Adrenal gland (tissue), 12 donors: ENCODE results near the gene KIF21B. TPM values are rescaled to one million over a fixed set of nuclear protein-coding genes. Genes with fewer than 3 reads are reported as not detected.

Experiments used
- DNase-seq, 7 donors: peaks; one replicate each; pipeline ENCODE4 v3.0.0-alpha.2; 2019 to 2020
- H3K27ac ChIP-seq, 5 donors: fragments of 200-600 bp; sonication (generic) in 4 of 5; 1 replicate in 3 of 5; 2 replicates in 2 of 5; pipeline versions ENCODE4 v1.5.1 to v1.8.0; 2016 to 2020; ENCODE audit warnings: mild to moderate bottlenecking in 1 of 5
- H3K27me3 ChIP-seq: fragments of 200-600 bp; 2 replicates; pipeline ENCODE4 v1.8.0; 2021
- H3K36me3 ChIP-seq, 2 donors: fragments of 200-600 bp; replicated peaks in 1 of 2; 1 replicate in 1 of 2; 2 replicates in 1 of 2; pipeline versions ENCODE4 v1.5.1 to v1.8.0; 2018 to 2022
- H3K4me1 ChIP-seq, 2 donors: fragments of 200-600 bp; replicated peaks in 1 of 2; 1 replicate in 1 of 2; 2 replicates in 1 of 2; pipeline versions ENCODE4 v1.5.1 to v1.8.0; 2018 to 2021
- H3K4me3 ChIP-seq, 4 donors: fragments of 200-600 bp; sonication (generic) in 3 of 4; one replicate each; pipeline ENCODE4 v1.5.1; 2016 to 2018
- H3K9me3 ChIP-seq, 3 donors: fragments of 200-600 bp; sonication (generic) in 1 of 3; replicated peaks in 1 of 3; 1 replicate in 2 of 3; 2 replicates in 1 of 3; pipeline versions ENCODE4 v1.5.1 to v1.8.0; 2016 to 2021
- CTCF ChIP-seq, 6 experiments: fragments of 450-650 bp in 4 of 6; fragments of 200-600 bp in 2 of 6; sonication (generic) in 1 of 6; IDR thresholded peaks; 1 replicate in 5 of 6; 2 replicates in 1 of 6; pipeline versions ENCODE4 v1.5.1 to v1.8.0; 2016 to 2021; ENCODE audit warnings: antibody characterized with exemption in 6 of 6, mild to moderate bottlenecking in 2 of 6, moderate library complexity in 1 of 6
- POLR2A ChIP-seq, 2 donors: fragments of 450-650 bp; IDR thresholded peaks; one replicate each; pipeline ENCODE4 v1.6.1; 2017; ENCODE audit warnings: antibody characterized with exemption in 2 of 2, mild to moderate bottlenecking in 2 of 2, moderate library complexity in 1 of 2
- WGBS, 4 donors: extraction: QIAGEN DNeasy Blood & Tissue Kit in 2 of 4; methylation state at CpG; one replicate each; pipeline versions ENCODE4 v1.1.5 to v1.1.7; 2013 to 2017; 5-methylcytosine and 5-hydroxymethylcytosine counted together
- intact Hi-C, 2 donors: fragments of 100-400 bp; cut with DNase I; formaldehyde crosslinking; loops; one replicate each; pipeline versions ENCODE4 v1.14.1 to v1.15.0; 2022 to 2023
- polyA plus RNA-seq, 3 donors: library from polyadenylated mRNA; stranded (reverse); fragments of 200-250 nt in 2 of 3; fragments of 350-450 nt in 1 of 3; fragmentation: Illumina TruSeq in 1 of 3; extraction: RNeasy Lipid Tissue Mini Kit (QIAGEN cat#74804) in 1 of 3; gene quantifications; one replicate each; pipeline ENCODE4 v1.2.3, GENCODE V29; 2013 to 2014
- total RNA-seq, 9 donors: library from RNA; depleted of rRNA in 4 of 9; stranded (reverse); fragments of >200 nt in 4 of 9; fragments of 120-200 nt in 1 of 9; fragmentation: NEBNext Ultra II Directional in 1 of 9; extraction: Animal tissue kit (Norgen Biotek cat#: 25700) in 1 of 9; gene quantifications; one replicate each; pipeline versions ENCODE4 v1.1.0 to v1.2.4, GENCODE V29; 2013 to 2023
- donor health status: healthy with polysubstance abuse.
- donor health status: Bipolar disorder and iron deficiency.
- donor health status: DM: yes; HTN: yes; CAD: no.
- donor health status: DM: no; HTN: no; CAD: no.
- donor health status: DM: no; HTN: no; CAD: no.
- donor health status: DM: yes; HTN: yes; CAD: no.

Gene KIF21B
- total and polyA plus RNA-seq, 12 donors, result 0.28 to 2.8 (median 1.3) TPM

- Histone ChIP-seq H3K4me1 (no peaks in the 10 kb centered on the region), H3K36me3 (no peaks in the 10 kb centered on the region), H3K9me3 (no peaks in the 10 kb centered on the region), H3K27ac (no peak overlapping the region), H3K27me3 (no peaks in the 10 kb centered on the region), H3K4me3 (no peak overlapping the region)
- DNase-seq, result no peak
- 93 to 96% (median 95%) methylated on average over 9 of the region's 9 CpGs for WGBS, 4 donors
- intact Hi-C loops, result no loop called here
- TF ChIP-seq CTCF (IDR thresholded peaks at IDR 0.05), result no peak
- TF ChIP-seq POLR2A (IDR thresholded peaks at IDR 0.05), result no peak
These were observed 33.4 kb downstream of the KIF21B start for GRCh38 chr1:200990114-200990513.

GRCh38 chr1:200989337-200989736, 34.2 kb downstream of the KIF21B start:
- Histone ChIP-seq H3K27me3 (no peaks in the 10 kb centered on the region), H3K4me1 (no peaks in the 10 kb centered on the region), H3K27ac (no peak overlapping the region), H3K9me3 (no peaks in the 10 kb centered on the region), H3K4me3 (no peak overlapping the region), H3K36me3 (no peaks in the 10 kb centered on the region)
- TF ChIP-seq CTCF (IDR thresholded peaks at IDR 0.05) (no peak), POLR2A (IDR thresholded peaks at IDR 0.05) (no peak)
- 80 to 93% (median 87%) methylated on average over 2 to 4 of the region's 4 CpGs for WGBS, 4 donors
- intact Hi-C loops, result no loop called here
- no peak for DNase-seq

- Histone ChIP-seq H3K27ac (no peak overlapping the region), H3K9me3 (no peaks in the 10 kb centered on the region), H3K36me3 (no peaks in the 10 kb centered on the region), H3K4me3 (no peak overlapping the region), H3K27me3 (no peaks in the 10 kb centered on the region), H3K4me1 (no peaks in the 10 kb centered on the region)
- DNase-seq, result no peak
- WGBS, 4 donors, result 90 to 100% (median 95%) methylated on average over 1 to 9 of the region's 9 CpGs
- TF ChIP-seq CTCF (IDR thresholded peaks at IDR 0.05), result no peak
- TF ChIP-seq POLR2A (IDR thresholded peaks at IDR 0.05), result no peak
- intact Hi-C loops, result no loop called here
These were observed 34.8 kb downstream of the KIF21B start for GRCh38 chr1:200988693-200989092.

GRCh38 chr1:200985481-200985880, 38.0 kb downstream of the KIF21B start:
- no peak for TF ChIP-seq CTCF (IDR thresholded peaks at IDR 0.05)
- no peak for TF ChIP-seq POLR2A (IDR thresholded peaks at IDR 0.05)
- H3K4me1 ChIP-seq, result no peaks in the 10 kb centered on the region
- H3K4me3 ChIP-seq, result no peak overlapping the region
- H3K27me3 ChIP-seq, result no peaks in the 10 kb centered on the region
- no peak overlapping the region for H3K27ac ChIP-seq
- intact Hi-C loops, result no loop called here
- 97 to 100% (median 100%) methylated on average over 1 of the region's 1 CpG for WGBS, 4 donors
- H3K36me3 ChIP-seq, result no peaks in the 10 kb centered on the region
- no peaks in the 10 kb centered on the region for H3K9me3 ChIP-seq
- no peak for DNase-seq
